NT2/D1 (cell line): ENCODE measurements around the gene EXTL1.

Source experiments
- SUZ12 ChIP-seq: IDR thresholded peaks from 2 replicates; pipeline ENCODE4 v1.6.1; 2011; ENCODE audit not compliant: insufficient read length, insufficient read depth; ENCODE audit errors: extremely low read depth
- ZNF274 ChIP-seq: IDR thresholded peaks from 2 replicates; pipeline ENCODE4 v1.6.1; 2011; ENCODE audit warnings: mild to moderate bottlenecking, low read depth, low read length

- TF ChIP-seq SUZ12 (no peak), ZNF274 (no peak)
These were observed 44.6 kb downstream of the EXTL1 start for GRCh38 chr1:26066160-26066559.
